HG02885 (cell line): Measurements from ENCODE around the gene TK2.
"Not testable (repeated sequence)": the region's sequence is repeated elsewhere in the genome, so short reads cannot be mapped to it uniquely, and the experiment has no call there.

Experiments used
- ATAC-seq: cut with Tn5 transposase; IDR thresholded peaks from one replicate; pipeline ENCODE4 v1.9.1; 2021; ENCODE audit warnings: mild to moderate bottlenecking; ENCODE audit not compliant: unreplicated experiment, poor library complexity

TK2 gene

DNA sequence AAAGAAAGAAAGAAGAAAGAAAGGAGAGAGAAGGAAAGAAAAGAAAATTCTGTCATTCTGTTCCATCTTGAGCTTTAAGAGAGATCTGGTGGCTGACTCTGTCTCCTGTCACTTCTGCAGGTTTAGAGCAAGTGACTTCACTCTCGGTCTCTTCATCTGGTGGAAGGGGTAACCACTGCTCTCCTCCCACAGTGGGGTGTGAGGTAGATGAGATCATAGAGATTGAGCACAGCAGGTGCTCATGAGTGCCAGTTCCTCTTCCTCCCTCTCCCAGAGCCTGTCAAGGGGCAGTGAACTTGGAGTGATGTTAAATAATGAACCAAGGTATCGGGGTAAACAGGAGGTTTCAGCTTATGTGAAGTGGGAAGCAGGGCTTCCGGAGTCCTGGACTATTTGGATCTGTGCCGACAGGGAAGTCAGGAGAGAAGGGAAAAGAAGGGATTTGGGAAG is 75.1 kb downstream of the TK2 start:
- peak; percentile 94 for ATAC-seq

DNA sequence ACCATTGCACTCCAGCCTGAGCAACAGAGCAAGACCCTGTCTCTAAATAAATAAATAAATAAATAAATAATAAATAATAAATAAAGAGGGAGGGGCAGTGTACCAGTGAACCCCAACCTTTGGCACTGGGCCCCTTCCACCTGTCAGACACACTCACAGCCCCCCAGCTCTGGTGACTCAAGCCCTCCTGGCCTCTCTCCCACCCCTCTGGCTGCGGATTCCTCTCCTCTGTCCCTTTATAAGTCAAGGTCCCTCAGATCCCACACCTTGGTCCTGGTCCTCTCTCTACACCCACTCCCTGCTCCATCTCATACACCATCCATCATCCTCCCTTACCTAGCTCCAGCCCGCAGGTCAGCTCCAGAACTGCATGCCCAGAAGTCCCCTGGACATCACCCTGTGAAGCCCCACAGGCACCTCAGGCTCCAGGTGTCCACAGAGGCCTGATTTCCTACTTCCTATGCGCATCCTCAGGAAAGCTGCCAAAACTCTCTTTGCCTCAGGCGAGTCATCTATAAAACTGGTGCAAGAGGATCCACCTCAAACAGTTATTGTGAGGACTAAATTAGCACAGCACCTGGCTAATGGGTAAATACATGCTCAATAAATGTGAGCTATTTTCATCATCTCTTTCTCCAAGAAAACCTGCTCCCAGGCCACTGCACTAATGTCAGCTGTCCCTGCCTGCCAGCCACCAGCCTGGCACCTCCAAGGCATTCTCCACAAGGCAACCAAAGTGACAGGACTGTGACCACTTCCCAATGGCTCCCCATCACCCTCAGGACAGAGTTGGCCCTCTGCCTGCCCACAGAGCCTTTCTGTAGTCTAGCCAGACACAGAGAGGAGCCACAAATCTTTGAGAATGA is 76.0 kb downstream of the TK2 start:
- ATAC-seq: no peak

DNA sequence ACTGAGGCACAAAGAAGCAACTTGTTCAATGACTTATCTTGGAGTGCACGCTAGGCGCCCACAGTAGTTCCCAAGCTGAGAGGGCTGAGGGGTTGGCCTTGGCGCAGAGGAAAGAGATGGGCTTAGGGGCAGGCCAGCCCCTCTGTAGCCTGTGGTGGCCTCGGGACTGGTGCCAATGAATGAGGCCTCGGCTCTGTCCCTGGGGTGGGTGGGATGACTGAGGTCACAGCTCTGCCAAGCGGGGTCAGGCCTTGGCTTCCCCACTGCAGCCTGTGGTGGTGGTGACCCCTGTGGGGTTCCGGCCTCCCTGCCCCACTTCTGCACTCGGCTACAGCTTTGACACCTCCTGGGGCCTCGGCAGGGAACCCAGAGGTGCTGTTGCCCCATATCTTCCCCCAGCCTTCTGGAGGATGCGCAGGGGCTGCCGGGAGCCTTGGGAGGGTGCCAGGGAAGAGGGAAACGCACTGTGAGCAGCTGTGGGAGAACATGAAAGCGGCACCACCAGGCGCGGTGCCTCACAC is 76.8 kb downstream of the TK2 start:
- ATAC-seq: no peak

DNA sequence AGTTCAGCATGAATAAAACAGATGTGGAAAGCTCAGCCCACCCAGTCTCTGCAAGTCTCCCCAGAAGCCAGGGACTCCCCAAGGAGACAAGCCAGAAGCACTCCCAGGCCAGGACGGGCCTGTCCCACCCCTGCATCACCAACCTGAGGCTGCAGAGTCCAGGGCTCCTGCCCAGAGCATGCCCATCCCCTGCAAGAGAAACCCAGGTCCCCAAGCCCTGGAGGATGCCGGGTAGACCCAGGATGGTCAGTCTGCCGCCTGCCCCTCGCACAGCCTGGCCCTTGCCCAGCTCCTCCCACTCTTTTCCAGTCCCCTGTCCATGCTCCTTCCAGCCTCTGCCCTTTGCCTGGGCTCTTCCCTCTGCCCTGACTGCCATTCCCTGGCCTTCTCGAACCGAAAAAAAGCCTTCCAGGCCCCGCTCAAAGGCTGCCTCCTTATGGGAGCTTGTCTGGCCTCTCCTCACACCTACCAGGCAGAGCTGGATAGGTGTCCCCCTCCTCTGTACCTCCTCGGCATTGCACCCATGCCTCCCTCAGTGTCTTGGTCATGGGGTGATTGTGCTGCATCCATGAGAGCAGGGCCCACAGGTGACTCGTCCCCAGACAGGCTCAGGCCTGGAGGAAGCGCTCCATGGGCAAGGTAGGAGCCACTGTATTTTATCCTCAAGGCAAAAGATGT is 78.1 kb downstream of the TK2 start:
- ATAC-seq: no peak

DNA sequence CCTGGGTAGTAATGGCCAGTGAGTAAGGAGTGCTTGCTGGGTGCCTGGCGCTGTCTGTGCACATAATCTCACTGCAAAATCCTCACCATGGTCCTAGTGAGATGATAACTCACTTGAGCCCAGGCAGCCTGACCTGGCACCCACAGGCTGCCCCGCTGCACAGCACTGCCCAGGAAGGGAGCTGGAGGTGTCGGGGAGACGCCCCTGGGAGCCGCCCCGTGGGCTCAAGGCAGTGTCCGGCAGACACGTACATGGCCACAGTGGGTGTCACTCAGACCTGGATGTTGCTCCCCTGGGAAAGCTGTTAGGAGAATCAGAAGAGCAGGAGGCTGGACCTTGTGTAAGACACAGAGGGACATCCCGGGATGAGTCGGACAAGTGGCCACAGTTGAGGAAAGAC is 78.7 kb downstream of the TK2 start:
- ATAC-seq: no peak

DNA sequence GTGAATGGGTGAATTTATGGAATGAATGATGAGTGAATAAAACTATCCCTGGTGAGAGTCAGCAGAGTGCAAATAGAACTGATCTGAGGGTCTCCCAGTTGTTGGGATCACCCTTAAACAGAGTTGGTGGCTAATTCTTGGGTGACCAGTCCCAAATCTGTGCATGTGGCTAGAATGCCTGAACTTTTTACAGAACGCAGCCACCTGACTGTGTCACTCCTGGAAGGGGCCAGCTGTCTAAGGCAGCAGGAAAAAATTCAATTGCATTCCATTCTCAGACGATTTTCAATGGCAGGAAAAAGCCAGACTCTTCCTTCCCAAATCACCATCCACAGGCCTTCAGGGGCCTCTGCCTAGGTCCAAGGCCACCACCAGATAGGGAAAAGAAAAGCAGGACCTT is 79.4 kb downstream of the TK2 start:
- ATAC-seq: no peak

DNA sequence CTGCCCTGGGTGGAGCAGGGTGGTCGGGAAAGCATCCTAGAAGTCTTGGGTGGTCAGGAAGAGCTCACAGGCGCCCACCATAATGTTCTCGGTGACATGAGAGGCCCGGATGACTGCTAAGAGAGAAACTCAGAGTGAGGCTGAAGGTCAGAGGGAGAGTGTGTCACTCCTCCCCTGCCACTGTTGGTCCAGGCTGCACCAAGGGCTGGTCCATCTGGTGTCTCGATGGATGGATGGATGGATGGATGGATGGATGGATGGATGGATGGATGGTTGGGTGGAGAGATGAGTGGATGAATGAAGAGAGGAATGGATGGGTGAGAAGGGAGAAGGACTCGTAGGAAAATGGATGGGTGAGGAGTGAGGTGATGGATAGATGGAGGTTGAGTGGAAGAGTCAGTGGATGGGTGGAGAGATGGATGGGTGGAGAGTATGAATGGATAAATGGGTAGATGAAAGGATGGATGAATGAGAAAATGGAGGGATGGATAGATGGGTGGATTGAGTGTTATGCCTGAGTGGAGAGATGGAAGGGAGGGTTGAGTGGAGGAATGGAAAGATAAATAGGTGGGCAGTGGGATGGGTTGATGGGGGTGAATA is 79.9 kb downstream of the TK2 start:
- no peak for ATAC-seq

DNA sequence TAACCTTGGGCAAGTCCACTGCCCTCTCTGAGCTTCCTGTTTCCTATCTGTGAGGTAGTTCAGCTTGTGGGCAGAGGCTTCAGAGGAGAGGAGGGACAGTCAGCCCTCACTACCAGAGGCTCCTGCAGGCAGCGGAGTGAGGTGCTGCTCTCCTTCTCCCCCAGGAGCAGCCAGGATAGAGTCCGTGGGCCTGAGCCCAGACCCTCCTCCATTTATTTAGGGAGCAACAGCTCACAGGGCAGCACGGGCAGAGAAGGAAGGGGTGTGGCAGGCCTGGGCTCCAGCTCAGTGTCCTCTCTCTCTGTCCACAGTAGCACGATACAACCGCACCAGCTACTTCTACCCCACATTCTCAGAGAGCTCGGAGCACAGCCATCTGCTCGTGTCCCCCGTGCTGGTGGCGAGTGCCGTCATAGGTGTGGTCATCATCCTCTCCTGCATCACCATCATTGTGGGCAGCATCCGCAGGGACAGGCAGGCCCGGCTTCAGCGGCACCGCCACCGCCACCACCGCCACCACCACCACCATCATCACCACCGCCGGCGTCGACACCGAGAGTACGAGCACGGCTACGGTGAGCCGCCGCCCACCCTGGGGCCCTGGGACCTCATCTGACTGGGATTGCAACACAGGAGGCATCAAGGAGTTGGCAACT is 80.5 kb downstream of the TK2 start:
- no peak for ATAC-seq

DNA sequence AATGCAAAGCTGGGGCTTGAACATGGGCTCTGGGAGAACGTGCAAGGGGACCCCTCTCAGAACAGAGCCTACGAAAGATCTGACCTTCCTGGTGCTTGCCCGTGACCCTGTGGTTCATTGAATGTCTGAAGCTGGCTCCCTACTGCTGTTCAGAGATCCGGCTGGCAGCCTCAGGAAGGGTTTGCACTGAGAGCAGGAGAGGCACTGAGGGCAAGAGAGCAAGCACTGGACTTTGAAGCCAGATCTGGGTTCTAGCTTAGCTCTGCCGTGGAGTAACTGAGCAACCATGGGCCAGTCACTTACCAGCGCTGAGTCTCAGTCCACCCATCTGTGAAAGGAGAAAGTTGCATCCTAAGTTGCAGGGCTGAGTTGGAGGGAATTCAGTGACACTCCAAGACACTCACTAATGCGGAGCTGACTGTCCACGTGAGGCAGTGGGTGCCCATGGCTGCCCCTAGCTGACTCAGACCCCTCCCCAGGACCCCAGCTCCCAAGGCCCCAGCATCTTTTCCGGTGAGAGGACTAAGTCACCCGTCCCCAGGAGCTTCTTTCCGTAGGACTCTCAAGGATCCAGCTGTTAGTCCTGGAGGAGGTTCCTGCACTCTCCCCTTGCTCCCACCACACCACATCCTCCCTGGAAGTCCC is 81.5 kb downstream of the TK2 start:
- ATAC-seq: no peak

DNA sequence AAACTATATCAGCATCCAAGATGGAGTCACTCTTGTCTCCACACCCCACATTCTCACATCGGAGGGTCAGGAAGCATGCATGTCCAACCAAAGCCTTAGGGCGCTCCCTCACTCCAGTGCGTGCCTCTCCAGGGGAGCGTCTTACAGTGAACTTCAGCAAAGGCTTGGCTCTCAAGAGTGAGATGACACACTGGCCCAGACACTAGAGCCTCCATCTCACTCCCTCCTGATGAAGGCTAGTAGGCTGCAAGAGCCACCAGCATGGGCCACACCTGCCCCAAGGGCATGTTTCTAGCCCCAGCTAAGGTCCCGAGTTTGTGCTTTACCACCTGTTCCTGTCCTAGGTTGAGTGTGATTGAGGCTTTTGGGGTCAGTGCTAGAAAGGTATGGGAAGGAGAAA is 82.3 kb downstream of the TK2 start:
- ATAC-seq: no peak

DNA sequence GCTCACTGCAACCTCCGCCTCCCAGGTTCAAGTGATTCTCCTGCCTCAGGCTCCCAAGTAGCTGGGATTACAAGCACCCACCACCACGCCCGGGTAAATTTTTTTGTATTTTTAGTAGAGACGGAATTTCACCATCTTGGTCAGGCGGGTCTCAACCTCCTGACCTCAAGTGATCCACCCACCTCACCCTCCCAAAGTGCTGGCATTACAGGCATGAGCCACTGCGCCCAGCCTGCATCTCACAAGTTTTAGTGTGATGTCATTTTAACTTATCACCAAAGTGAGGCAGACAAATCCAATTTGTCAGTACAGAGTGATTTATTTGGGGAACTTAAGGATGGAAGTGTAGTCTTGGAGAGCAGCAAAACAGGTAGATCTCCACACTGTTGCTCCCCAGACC is 83.3 kb downstream of the TK2 start:
- ATAC-seq: not testable (repeated sequence)

DNA sequence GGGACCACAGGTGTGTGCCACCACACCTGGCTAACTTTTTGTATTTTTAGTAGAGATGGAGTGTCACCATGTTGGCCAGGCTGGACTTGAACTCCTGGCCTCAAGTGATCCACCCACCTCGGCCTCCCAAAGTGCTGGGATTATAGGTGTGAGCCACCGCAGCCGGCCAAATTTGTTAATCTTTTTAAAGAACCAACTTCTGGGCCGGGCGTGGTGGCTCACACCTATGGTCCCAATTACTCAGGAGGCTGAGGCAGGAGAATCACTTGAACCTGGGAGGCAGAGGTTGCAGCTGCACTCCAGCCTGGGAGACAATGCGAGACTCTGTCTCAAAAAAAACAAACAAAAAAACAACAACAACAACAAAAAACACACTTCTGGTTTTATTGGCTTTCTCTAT is 84.0 kb downstream of the TK2 start:
- not testable (repeated sequence) for ATAC-seq

DNA sequence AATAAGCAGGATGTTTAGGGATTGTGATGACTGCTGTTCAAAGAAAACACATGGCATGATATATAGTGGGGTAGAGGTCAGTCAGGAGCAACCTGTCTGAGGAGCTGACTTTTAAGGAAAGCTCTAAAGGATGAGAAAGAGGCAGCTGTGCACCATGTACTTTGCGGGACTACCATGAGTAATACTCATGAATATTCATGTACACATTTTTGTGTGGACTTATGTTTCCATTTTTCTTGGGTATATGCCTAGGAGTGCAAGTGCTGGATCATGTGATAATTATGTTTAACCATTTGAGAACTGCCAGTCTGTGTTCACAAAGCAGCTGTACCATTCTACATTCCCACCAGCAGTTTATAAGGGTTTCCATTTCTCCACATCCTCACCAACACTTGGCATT is 87.0 kb downstream of the TK2 start:
- ATAC-seq: no peak

DNA sequence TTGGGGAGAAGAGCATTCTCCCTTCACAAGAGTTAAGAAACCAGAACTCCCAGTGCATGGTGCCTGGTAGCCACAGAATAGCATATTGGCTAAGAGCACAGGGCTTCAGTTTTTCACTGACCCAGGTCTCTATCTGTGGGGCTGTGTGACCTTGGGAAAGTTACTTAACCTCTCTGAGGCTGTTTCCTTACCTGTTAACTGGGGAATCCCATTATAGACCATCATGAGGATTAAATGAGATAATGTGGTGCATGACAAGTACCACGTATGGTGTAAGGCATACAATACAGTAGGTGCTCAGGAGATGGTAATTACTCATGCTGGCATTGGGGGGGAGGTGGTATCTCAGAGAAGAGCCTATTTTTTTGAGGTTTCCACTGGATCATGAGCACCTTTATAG is 89.2 kb downstream of the TK2 start:
- no peak for ATAC-seq

DNA sequence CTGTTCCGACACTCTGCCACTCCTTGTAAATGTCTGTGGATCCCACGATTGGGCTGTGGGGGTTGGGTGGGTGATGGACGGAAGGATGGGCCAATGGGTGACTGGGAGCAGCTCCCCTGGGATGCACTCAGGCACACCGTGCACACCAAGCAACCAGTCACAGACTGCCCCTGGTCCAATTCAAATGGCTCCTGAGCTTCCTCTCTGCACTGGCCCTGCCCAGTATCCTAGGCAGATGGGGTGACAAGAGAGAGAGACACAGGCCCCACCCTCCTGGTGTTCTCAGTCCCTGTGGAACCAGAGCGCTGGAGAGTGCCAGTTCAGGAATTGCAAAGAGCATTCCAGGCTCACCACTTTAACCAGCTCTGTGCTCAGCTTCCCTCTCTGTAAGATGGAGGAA is 90.0 kb downstream of the TK2 start:
- no peak for ATAC-seq

DNA sequence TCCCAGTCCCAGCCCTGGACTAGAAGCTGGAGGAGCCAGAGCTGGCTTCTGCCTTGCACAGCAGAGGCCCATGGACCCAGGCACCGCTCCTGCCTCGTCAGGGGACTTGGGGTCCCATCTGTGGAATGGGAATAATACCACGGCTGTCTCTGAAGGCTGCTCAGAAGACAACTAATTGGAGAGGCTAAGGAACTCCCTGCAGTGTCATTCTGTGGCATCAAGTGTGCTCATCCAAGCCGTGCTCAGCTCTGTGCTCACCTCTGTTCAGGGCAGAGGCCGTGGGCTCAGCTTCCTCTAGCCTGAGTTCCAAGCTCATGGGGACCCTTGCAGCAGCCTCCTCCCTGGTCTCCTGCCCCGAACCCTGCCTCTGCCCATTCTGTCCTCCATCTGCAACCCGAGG is 91.1 kb downstream of the TK2 start:
- ATAC-seq: no peak

DNA sequence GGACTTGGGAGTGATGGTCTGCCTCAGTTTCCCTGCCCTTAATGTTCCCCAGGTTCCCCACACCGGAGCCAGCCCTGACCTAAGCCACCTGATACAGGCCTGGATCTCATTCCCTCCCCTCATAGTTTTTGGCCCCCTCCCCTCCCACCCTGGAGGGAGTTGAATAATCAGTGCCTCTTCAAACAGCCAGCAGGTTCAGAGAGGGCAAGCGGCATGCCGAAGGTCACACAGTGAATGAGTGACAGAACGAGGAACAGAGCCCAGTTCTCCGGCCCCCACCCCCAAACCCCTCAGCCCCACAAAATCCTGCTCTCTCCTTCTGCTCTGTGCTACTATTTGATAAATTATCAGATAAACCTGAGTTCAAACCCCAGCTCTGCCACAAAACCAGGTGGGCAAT is 91.6 kb downstream of the TK2 start:
- ATAC-seq: no peak
